ENCODE measurements around the gene PLA2R1. TPM values are rescaled to one million over a fixed set of nuclear protein-coding genes. Genes with fewer than 3 reads are reported as not detected.

PLA2R1 gene
- 10 to 100 TPM; 11.6 to 49.2 (median 30.5) TPM for total RNA-seq

DNA sequence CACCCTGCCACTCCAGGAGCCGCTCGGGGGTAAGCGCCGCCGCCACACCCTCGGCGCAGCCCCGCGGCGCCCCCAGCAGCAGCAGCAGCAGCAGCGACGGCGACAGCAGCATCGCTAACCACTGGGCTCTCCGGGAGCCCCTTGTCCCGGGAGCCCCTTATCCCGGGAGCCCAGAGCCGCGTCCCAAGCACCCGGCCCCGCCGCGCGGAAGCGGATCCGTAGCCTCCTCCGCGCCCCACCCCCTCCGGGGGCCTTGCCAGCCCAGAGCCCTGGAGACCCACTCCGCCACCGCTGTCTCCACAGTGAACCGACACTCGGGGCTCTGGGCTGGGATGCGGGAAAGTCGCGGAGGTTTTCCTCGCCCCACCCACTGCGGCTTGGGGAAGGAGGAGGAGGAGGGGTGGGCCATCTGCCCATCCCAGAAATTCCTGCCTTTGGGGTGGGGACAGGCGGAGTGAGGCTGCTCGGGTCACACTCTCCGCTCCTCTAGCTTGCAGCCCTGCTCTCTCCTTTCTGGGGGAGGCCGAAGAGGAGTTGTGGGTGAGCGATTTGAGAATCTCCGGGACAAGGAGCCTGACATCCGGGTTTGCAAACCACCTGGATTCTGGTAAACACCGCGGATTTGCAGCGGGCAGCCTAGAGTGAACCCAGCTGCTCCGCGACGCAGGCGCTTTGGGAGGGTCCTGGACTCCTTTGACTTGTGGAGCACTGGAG is at the start of gene PLA2R1:
Gene PLA2R1, minus strand, starts transcription at position 324 of the 714 bp plus-strand sequence. Its CDS starts 212 bp downstream, at position 112.
- Histone ChIP-seq H3K4me1 (peaks cover 0 to 36% (median 0%) of the 10 kb centered on the region in 4 donors), H3K9me3 (no peaks in the 10 kb centered on the region), H3K27me3 (no peaks in the 10 kb centered on the region), H3K36me3 (no peaks in the 10 kb centered on the region), H3K27ac (peak within 1 kb of the TSS; percentile 31 to 89 (median 82)), H3K4me3 (peak within 1 kb of the TSS; percentile 44 to 82 (median 66))
- peak in 2 of 3 donors; percentile 72 to 81 for DNase-seq
- TF ChIP-seq POLR2A (IDR thresholded peaks at IDR 0.05) = peak; percentile 43 to 72
- TF ChIP-seq, protein P1, sequence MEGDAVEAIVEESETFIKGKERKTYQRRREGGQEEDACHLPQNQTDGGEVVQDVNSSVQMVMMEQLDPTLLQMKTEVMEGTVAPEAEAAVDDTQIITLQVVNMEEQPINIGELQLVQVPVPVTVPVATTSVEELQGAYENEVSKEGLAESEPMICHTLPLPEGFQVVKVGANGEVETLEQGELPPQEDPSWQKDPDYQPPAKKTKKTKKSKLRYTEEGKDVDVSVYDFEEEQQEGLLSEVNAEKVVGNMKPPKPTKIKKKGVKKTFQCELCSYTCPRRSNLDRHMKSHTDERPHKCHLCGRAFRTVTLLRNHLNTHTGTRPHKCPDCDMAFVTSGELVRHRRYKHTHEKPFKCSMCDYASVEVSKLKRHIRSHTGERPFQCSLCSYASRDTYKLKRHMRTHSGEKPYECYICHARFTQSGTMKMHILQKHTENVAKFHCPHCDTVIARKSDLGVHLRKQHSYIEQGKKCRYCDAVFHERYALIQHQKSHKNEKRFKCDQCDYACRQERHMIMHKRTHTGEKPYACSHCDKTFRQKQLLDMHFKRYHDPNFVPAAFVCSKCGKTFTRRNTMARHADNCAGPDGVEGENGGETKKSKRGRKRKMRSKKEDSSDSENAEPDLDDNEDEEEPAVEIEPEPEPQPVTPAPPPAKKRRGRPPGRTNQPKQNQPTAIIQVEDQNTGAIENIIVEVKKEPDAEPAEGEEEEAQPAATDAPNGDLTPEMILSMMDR (IDR thresholded peaks at IDR 0.05) = no peak

- Histone ChIP-seq H3K4me3 (no peak overlapping the region), H3K27me3 (no peaks in the 10 kb centered on the region), H3K4me1 (no peaks in the 10 kb centered on the region), H3K27ac (no peak overlapping the region), H3K36me3 (peaks cover 0 to 8% (median 0%) of the 10 kb centered on the region in 3 donors), H3K9me3 (no peaks in the 10 kb centered on the region)
- no peak for DNase-seq
- TF ChIP-seq, protein P1 (IDR thresholded peaks at IDR 0.05) = no peak
- no peak for TF ChIP-seq POLR2A (IDR thresholded peaks at IDR 0.05)
Measured at GRCh38 chr2:160110674-160111239, 48.3 kb upstream of the PLA2R1 start.

GRCh38 chr2:160109939-160110673 is 47.7 kb upstream of the PLA2R1 start:
- Histone ChIP-seq H3K4me1 (no peaks in the 10 kb centered on the region), H3K4me3 (no peak overlapping the region), H3K27me3 (no peaks in the 10 kb centered on the region), H3K36me3 (peaks cover 0 to 8% (median 0%) of the 10 kb centered on the region in 3 donors), H3K9me3 (no peaks in the 10 kb centered on the region), H3K27ac (no peak overlapping the region)
- peak in 2 of 3 donors; percentile 55 to 71 for DNase-seq
- TF ChIP-seq, protein P1 (IDR thresholded peaks at IDR 0.05) = peak in 5 of 6 experiments; percentile 6 to 89 (median 86)
- no peak for TF ChIP-seq POLR2A (IDR thresholded peaks at IDR 0.05)

DNA sequence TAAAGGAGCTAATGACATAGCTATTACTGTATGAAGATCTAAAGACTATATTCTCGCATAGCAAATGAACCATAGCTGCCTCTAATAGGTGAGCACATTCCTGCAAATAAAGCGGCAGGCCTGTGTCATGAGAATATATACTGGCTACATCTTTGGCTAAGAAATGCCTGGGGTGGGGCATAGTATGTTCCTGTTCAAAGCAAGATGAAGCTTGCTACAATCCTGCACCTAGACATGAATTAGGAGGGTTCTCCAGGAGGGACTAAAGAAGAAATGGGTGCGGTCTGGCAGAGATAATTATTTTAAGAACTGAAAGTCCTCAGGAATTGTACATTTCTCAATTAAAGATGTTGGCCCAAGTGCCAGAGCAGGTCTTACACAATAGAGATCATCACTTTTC is 46.8 kb upstream of the PLA2R1 start:
- Histone ChIP-seq H3K4me3 (no peak overlapping the region), H3K4me1 (no peaks in the 10 kb centered on the region), H3K9me3 (no peaks in the 10 kb centered on the region), H3K36me3 (peaks cover 0 to 8% (median 0%) of the 10 kb centered on the region in 3 donors), H3K27me3 (no peaks in the 10 kb centered on the region), H3K27ac (no peak overlapping the region)
- TF ChIP-seq, protein P1 (IDR thresholded peaks at IDR 0.05) = no peak
- no peak for TF ChIP-seq POLR2A (IDR thresholded peaks at IDR 0.05)
- DNase-seq = no peak

GRCh38 chr2:160108646-160109045 is 46.2 kb upstream of the PLA2R1 start:
- no peak overlapping the region for H3K4me3 ChIP-seq
- no peak overlapping the region for H3K27ac ChIP-seq
- TF ChIP-seq POLR2A (IDR thresholded peaks at IDR 0.05) = no peak
- TF ChIP-seq, protein P1 (IDR thresholded peaks at IDR 0.05) = no peak
- H3K4me1 ChIP-seq = no peaks in the 10 kb centered on the region
- DNase-seq = no peak
- H3K27me3 ChIP-seq = no peaks in the 10 kb centered on the region
- H3K36me3 ChIP-seq = peaks cover 0 to 8% (median 0%) of the 10 kb centered on the region in 3 donors
- no peaks in the 10 kb centered on the region for H3K9me3 ChIP-seq
